Measurements from ENCODE around the gene KREMEN2.

Gene KREMEN2

GRCh38 chr16:2953706-2954627, 10.1 kb upstream of the KREMEN2 start:
- DNase-seq (ENCODE audit: extremely low read depth, low read depth): no peak
- no peak for TF ChIP-seq CTCF (IDR thresholded peaks at IDR 0.05; ENCODE audit: low read depth, low read length)

- DNase-seq (ENCODE audit: extremely low read depth, low read depth): no peak
- no peak for TF ChIP-seq CTCF (IDR thresholded peaks at IDR 0.05; ENCODE audit: low read depth, low read length)
These were observed 9.3 kb upstream of the KREMEN2 start for GRCh38 chr16:2954656-2955381.

- no peak for DNase-seq (ENCODE audit: extremely low read depth, low read depth)
- no peak for TF ChIP-seq CTCF (IDR thresholded peaks at IDR 0.05; ENCODE audit: low read depth, low read length)
These were observed 8.7 kb upstream of the KREMEN2 start for GRCh38 chr16:2955438-2955778.

- TF ChIP-seq CTCF (IDR thresholded peaks at IDR 0.05; ENCODE audit: low read depth, low read length): no peak
- no peak for DNase-seq (ENCODE audit: extremely low read depth, low read depth)
These were observed 8.1 kb upstream of the KREMEN2 start for GRCh38 chr16:2955779-2956578.

GRCh38 chr16:2956579-2956956, 7.5 kb upstream of the KREMEN2 start:
- TF ChIP-seq CTCF (IDR thresholded peaks at IDR 0.05; ENCODE audit: low read depth, low read length): no peak
- no peak for DNase-seq (ENCODE audit: extremely low read depth, low read depth)

- no peak for DNase-seq (ENCODE audit: extremely low read depth, low read depth)
- no peak for TF ChIP-seq CTCF (IDR thresholded peaks at IDR 0.05; ENCODE audit: low read depth, low read length)
These were observed 4.9 kb upstream of the KREMEN2 start for GRCh38 chr16:2959206-2959605.
